ENCODE results near the gene AGXT.
A peak's percentile ranks its signal among the peaks of the same experiment; 100 is the strongest.

AGXT gene

DNA sequence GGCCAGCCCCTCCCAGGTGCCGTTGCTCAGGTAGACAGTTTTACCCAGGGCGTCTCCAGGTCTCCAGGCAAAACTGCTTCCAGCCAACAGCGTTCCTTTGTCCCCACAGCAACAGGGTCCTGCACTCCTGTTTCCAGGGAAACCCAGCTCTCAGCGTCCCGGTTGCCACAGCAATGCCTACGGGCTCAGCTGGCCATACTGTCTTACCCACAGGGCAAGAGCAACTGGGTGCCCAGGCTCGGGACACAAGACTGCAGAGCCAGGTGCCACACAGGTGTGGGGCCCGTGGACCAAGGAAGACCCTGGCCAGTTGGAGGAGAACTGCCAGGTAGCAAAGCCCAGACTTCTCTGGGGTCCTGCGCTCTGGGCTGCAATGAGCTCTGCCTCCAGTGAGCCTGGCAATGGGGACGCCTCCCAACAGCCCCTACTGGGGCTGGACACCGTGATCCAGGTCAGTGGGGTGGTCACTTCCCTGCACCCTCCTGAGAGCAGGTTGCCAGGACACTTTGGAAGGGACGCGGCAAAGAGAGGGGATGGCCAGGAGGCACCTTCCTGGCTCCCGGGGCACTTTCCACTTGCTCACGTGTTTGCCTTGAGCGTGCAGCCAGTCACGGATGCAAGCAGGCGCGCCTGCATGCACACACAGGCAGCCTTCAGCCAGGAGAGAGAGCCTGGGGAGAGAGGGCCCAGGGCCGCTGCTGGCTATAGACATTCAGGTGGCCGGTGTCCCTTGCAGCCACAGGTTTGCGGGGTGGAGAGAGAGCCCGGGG lies 37.7 kb downstream of the AGXT start, which contains the start of gene CROCC2:
Gene CROCC2, plus strand, starts transcription at position 196 of the 770 bp plus-strand sequence. Its CDS starts 178 bp downstream, at position 374.
- no peak within 1 kb of the TSS for H3K4me3 ChIP-seq (ENCODE audit: low read length)
- DNase-seq (ENCODE audit: low read depth, low spot score): no peak

DNA sequence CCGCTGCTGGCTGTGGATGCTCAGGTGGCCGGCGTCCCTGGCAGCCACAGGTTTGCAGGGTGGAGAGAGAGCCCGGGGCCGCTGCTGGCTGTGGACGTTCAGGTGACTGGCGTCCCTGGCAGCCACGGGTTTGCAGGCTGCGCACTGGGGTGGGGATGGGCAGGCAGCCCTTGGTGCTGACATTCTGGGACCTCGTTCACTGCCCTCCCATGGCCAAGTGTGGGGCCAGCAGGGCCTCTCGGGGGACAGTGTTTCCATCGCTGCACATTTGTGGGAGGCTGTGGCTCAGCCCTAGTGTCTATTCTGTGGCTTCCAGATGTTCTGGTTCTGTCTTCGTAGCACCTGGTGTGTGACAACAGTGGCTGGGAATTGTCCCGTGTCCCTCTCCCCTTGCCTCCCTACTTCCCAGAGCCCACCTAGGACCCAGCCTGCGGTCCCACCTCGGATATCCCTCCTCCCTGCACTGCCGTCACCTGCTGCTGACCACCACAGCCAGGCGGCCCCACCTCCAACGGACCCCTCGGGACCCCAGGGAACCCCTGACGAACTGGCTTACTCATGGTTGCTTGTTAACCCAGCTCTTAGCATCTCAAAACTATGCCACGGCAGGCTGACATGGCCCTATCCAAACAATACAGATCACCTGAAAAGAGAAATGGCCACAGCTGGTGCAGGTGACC lies 38.4 kb downstream of the AGXT start:
- DNase-seq (ENCODE audit: low read depth, low spot score): no peak
- H3K4me3 ChIP-seq (ENCODE audit: low read length): no peak overlapping the region

DNA sequence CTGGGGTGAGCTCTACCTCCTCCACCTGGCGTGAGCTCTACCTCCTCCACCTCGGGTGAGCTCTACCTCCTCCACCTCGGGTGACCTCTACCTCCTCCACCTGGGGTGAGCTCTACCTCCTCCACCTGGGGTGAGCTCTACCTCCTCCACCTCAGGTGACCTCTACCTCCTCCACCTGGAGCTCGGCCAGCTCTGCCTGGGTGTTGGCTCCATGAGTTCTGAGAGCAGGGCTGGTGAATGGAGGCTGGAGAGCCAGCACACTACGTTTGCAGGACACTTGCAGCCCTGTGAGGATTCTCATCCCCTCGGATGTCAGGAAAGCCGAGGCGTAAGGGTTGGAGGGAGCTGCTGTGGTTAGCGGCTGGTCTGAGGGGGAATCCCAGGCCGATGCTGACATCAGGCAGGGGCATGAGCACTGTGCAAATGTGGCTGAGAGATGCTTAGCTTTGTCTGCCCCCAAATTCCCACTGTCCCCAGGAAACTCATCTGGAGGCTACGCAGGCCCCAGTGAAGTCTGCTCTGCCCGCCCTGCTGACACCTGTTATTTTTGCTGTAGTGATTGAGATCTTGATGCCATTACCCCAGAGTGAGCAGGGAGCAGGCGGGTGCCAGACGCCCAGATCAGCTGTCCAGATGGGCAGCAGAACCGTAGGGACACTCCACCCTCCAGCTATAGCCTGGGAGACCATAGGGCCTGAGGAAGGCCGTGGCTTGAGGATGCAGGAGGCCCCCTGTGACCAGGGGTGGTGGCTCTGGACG lies 40.8 kb downstream of the AGXT start:
- no peak for DNase-seq (ENCODE audit: low read depth, low spot score)
- H3K4me3 ChIP-seq (ENCODE audit: low read length): no peak overlapping the region

DNA sequence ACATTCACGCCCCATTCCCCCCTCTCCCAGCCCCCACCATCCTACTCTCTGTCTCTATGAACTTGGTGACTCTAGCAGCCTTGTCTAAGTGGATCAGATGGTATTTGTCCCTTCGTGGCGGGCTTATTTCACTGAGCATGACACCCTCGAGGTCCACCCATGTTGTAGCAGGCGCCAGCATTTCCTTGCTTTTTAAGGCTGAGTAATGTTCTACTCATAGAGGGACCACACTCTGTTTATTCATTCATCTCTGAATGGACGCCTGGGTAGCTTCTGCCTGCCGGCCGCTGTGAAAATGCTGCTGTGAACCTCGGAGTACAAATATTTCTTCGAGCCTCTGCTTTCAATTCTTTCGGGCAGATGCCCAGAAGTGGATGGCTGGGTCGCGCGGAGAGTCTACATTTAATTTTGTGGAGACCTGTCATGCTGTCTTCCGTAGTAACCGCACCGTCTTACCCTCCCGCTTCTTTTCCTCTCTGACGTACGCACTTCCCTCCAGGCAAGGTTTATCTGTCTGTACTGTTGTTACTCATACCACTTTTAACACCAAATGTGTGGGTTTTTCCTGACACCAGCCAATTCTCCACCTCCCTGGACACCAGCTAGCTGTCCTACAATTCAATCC lies 43.1 kb downstream of the AGXT start:
- DNase-seq (ENCODE audit: low read depth, low spot score): no peak
- H3K4me3 ChIP-seq (ENCODE audit: low read length): no peak overlapping the region

DNA sequence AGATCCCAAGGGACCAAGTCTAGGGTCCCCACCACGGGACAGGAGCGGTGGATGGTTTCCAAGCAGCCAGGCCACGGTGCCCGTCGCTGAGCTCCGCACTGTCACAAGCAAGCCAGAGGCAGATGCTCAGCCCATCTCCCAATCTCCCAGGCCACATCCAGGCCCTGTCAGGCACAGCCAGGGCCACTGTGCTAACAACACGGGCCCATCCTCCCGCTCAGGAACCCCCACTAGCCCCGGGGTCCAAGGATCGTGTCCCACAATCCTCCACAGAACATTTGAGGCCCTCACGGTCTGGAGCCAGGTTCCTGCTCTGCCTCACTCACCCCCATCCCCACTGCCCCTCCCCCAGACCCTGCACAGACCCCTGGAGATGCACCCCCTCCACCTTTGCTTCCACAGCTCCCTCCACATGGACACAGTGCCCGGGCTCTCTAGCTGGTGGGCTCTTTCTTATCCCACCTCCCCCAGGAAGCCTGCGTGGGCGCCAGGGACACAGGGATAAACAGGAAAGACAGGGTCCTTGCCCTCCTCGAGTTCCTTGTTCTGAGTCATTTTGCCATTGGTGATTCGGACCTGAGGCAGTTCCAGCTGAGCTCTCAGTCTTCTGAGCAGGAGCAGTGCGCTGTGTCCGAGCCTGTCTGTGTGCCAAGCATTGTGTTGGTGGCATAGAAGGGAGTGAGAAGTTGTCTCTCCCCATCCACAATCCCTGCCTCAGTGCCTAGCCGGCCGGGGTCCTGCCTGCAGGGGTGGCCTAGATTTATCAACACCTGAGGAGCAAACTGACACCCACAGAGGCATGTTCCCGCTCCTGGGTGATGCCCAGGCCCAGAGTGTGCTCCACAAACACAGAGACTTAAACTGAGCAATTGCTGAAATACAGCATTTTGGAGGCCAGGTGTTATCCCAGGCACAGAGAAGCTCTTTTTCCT lies 44.5 kb downstream of the AGXT start:
- no peak overlapping the region for H3K4me3 ChIP-seq (ENCODE audit: low read length)
- DNase-seq (ENCODE audit: low read depth, low spot score): no peak

DNA sequence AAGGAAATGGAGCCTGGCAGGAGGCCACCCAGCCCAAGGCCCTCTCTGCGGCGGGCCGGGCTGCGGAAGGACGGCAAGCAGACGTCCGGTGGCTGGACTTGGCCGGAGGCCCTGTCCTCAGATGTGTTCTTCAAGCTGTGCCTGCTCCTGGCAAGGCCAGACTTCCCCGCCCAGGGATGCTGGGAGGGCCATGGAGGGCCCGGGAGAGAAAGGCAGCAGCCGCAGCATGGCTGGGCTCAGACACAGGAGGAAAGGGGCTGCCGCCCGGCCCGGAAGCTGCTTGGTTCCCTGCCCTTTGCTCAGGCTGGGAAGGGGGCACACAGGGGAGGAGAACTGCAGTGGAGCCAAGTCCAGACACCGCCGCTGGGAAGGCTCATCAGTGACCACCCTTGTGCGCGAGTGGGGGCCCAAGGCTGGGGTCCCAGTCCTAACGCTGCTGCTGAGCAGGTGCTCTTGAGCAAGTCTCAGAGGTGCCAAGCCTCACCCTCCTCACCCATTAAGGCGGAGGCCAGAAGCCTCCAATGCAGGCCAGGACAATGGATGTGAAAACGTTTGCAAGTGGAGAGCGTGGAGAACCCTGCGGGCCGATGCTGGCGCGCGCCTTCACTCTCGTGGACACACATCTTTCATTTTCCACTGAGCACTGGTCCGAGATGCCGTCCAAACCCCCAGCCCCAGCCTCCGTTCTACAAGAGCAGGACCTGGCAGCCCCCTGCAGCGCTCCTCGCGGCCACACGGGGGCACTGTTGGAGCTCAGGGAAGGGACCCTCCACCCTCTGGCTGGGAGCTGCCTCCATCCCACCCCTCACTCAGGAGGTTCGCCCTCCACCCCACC lies 45.4 kb downstream of the AGXT start:
- no peak overlapping the region for H3K4me3 ChIP-seq (ENCODE audit: low read length)
- peak; percentile 4 for DNase-seq (ENCODE audit: low read depth, low spot score)

DNA sequence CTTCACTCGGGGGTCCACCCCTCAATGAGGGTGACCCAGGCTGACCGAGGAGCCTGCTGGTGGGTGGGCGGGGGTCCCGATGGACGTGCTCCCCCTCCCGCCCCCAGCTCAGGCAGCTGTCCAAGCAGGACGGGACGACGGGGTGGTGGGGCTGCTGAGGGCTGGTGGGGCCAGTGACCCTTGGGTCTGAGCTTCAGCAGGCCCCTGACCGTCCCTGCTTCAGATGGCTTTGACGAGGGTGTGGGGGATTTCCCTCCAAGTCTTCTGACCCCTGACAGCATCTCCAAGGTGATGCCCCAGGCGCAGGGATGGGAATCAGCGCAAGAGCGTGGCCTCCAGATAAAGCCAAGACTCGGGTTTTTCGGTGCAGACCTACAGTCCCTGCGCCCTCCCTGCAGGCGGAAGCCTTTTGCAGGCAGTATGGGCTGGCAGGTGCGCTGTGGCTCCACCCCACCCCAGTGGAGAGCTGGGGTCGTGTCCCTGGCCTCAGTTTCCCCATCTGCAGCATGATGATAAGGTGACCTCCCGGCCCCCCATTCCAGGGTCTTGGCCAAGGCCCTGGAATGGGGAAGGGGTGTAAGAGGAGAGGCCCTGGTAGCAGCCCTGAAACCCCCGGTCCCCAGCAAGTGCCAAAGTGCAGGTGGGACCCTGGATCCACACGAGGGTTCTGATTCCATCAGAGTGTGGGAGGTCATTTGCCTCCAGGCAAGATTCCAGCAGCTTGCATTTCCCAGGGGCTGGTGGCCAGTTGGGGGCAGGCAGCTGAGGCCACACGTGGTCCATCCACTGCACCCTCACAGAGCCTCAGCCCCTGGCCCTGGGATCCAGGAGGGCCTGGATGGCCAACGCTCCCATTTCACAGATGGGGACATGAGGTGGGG lies 46.3 kb downstream of the AGXT start:
- no peak overlapping the region for H3K4me3 ChIP-seq (ENCODE audit: low read length)
- no peak for DNase-seq (ENCODE audit: low read depth, low spot score)

DNA sequence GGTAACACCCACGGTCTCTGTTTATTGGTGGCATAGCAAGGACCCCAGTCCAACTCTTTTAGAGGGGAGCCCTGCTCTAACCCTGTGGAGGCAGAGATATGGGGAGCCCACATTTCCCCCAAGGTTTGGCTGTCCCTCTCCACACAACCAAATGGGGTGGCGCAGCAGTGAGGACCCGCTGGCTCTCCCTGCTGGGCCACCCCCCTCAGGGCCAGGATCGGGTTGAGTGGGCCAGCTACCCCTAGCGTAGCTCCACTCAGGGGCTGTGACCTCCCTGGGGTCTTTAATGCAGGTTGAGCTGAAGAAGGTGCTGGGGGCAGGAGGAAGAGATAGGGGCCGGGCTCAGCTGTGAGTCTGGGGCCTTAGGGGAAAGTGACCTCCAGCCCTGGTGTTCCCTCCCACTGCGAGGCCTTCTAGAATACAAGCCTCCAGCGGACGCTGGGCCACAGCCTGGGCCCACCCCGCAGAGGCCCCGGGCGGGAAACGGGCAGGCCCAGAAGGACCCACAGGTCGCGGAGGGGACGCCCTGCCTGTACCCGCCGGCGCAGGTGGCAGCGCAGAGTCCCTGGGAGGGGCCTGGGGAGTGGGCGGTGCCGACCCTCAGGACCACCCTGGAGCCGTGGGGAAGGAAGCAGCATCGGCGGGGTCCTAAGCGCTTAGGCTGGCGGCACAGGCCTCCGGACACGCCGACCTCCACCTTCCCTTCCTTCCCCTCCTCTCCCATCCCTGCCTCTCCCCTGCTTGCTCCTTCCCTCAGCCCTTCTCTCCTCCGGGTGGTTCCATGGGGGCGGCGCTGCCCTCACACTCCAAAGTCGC lies 47.1 kb downstream of the AGXT start:
- no peak for DNase-seq (ENCODE audit: low read depth, low spot score)
- no peak overlapping the region for H3K4me3 ChIP-seq (ENCODE audit: low read length)

DNA sequence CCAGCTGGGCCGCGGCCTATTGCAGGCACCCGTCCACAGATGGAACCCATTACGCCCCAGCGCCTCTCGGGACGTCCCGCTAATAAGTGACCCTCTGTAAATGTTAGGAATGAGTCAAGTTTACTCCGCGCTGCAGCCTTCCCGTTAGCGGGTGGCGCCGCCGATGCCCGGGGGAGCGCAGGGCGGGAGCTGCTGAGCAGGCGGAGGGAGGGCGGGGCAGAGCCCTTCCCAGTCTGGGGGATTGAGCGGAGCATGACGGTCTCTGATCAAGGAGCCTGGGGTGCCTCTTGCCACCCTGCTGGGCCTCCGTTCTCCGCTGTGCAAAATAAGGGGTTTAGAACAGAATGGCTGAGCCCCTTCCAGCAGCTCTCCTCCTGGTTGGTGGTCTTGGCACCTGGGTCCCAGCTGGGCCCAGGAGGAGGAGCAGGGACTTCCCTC lies 48.0 kb downstream of the AGXT start:
- DNase-seq (ENCODE audit: low read depth, low spot score): no peak

DNA sequence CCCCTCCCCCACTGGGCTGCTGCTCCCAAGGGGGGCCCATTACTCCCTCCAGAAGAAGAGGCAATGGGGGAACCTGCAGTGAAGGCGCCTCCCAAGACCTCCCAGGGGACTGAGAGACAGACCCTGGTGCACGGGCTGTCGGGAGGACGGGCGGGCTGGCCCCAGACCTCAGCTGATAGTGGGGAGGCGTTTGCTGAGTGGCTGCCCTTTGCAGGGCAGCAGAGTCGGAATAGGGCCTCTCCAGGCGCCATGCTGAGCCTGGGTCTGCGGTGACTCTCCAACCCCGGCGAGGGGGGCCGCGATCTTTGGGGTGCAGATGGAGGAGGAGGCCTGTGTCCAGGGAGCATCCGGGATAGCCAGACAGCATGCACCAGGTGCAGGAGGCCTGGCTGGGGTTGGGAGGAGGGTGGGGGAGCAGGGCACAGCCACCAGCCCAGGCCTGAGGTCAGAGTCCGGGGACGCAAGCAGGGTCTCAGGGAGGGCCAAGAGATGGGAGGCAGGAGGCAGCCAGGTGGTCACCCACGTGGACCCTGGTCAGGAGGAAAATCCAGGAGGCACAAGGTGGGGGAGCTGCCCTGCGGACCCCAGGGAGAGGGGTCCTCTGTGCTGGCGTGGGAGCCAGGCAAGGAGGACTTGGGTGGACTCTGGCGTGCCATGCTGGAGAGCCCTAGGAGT lies 48.5 kb downstream of the AGXT start:
- H3K4me3 ChIP-seq (ENCODE audit: low read length): no peak overlapping the region
- no peak for DNase-seq (ENCODE audit: low read depth, low spot score)

More for the DNA sequence above, 48.0 kb downstream of the AGXT start:
- no peak overlapping the region for H3K4me3 ChIP-seq (ENCODE audit: low read length)

DNA sequence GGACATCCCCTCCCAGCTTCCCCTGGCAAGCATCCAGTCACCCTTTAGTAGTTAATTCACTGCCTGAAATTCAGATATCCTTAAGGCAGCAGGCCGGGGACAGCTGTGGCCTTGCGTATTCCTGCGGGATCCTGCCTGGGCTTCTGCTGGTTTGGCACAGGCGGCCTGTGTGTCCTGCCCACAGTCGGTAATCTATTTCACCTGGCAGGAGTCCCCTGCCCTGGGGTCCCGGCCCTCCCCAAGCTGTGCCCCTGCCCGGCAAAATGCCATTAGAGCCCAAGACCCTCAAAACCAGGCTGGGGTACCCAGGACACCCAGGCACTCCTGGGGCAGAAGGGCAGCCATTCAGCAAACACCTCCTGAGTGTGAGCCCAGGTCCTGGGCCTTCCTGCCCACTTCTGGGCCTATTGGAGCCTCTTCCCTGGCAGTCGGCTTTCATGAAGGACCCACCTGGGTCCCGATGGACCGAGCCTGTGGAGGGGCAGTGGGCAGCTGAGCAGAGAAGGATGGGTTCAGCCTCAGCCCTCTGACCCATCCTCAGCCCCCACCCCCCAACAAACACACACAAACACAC lies 49.1 kb downstream of the AGXT start:
- H3K4me3 ChIP-seq (ENCODE audit: low read length): no peak overlapping the region
- DNase-seq (ENCODE audit: low read depth, low spot score): no peak

DNA sequence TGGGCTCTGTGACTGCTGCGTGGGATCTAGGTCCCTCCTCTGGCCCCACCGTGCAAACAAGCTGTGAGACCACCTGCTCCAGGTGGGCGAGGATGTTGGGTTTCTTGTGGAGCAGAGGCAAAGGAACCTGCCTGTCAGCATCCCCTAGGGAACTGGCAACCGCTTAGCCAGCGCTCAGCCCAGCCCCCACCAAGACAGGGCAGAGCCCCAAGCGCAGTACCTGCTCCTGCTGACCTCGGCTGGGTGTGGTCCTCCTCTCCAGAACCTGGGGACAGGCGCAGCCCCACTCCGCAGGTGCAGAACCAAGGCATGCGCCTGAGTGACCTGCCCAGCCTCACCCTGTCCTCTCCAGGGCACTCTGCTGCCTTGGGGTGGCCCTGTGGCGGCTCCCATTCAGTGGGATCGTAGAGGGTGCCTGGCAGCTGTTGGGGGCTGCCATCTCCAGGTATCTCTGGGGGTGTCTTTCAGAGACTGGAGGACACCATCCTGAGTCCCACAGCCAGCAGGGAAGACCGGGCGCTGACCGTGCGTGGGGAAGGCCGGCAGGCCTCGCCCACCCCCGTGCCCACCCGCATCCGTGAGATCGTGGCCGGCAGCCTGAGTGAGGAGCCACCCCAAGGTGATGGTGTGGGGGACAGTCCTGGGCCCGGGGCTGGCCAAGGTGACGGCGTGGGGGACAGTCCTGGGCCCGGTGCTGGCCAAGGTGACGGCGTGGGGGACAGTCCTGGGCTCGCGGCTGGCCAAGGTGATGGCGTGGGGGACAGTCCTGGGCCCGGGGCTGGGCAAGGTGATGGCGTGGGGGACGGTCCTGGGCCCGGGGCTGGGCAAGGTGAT lies 49.9 kb downstream of the AGXT start:
- no peak for DNase-seq (ENCODE audit: low read depth, low spot score)

DNA sequence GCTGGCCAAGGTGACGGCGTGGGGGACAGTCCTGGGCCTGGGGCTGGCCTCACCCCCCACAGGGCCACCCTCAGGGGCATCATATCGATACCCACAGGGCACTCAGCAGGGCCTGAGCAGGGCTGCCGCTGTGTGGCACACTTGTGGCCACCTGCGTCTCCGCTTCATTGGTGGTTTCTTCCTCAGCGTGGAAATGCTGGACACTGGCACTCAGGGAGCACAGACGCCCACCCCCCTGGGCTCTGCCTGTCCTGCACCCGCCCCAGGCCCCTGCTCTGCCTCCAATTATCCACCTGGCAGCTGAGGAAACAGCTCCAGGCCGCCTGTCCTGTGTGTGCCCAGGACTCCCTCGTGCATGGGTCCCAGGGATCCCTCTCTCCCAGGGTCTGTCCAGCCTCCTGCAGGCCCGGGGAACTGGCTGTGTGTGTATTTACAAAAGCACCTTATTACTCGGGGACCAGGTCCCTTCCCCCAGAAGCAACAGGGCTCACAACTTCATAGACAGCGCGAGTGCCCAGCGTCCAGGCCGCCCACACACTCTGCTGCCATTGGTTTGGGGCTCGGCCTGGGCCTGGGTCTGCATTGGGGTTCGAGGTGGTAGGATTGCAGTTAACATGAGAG lies 50.6 kb downstream of the AGXT start:
- DNase-seq (ENCODE audit: low read depth, low spot score): no peak
- no peak overlapping the region for H3K4me3 ChIP-seq (ENCODE audit: low read length)

More for the DNA sequence above, 49.9 kb downstream of the AGXT start:
- H3K4me3 ChIP-seq (ENCODE audit: low read length): no peak overlapping the region
